HG02588 (cell line): ENCODE results near the gene CIDEA.
"Not testable (repeated sequence)": the region's sequence is repeated elsewhere in the genome, so short reads cannot be mapped to it uniquely, and the experiment has no call there.

Experiments
- ATAC-seq: cut with Tn5 transposase; IDR thresholded peaks from one replicate; pipeline ENCODE4 v1.9.1; 2021; ENCODE audit warnings: mild to moderate bottlenecking, moderate library complexity; ENCODE audit not compliant: unreplicated experiment

The CIDEA gene

GRCh38 chr18:12238826-12239225 lies 15.3 kb upstream of the CIDEA start:
- ATAC-seq: no peak

- no peak for ATAC-seq
These were observed 14.7 kb upstream of the CIDEA start for GRCh38 chr18:12239431-12239830.

DNA sequence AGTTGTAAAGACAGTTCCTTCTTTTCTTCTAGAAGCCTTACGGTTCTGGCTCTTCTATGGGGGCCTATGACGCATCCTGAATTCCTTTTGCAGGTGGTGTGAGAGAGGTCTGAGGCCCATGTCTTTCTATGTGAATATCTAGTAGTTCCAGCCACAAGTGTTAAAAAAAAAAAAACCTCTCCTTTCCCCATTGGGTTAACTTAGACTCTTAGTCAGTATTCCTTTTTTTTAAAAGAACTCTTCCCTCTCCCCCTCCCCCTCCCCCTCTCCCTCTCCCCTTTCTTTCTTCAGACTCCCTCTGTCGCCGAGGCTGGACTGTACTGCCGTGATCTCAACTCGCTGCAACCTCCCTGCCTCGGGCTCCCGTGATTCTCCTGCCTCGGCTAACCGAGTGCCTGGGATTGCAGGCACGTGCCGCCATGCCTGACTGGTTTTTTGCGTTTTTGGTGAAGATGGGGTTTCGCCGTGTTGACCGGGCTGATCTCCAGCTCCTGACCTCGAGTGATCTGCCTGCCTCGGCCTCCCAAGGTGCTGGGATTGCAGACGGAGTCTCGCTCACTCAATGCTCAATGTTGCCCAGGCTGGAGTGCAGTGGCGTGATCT lies 11.4 kb upstream of the CIDEA start:
- no peak for ATAC-seq

DNA sequence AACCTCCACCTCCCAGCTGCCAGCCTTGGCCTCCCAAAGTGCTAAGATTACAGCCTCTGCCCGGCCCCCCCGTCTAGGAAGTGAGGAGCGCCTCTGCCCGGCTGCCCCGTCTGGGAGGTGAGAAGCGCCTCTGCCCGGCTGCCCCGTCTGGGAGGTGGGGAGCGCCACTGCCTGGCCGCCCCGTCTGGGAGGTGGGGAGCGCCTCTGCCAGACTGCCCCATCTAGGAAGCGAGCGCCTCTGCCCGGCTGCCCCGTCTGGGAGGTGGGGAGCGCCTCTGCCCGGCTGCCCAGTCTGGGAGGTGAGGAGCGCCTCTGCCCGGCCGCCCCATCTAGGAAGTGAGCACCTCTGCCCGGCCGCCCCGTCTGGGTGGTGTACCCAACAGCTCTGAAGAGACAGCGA lies 10.9 kb upstream of the CIDEA start:
- not testable (repeated sequence) for ATAC-seq

DNA sequence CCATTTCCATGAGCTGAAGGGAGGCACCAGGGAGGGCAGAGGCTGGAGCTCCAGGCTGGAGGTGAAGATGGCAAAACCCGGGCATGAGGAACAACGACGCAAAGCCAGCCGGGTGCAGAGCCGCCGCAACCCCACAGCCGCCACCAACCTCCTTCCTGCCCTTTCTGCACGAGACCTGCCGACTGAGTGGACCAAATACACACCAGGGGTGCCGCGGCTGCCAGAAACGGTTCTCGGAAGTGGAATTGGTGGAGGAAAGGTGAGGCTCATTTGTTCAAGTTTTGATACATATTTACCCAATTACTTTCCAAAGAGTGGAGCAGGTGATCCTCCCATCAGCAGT lies 8.4 kb upstream of the CIDEA start:
- no peak for ATAC-seq

DNA sequence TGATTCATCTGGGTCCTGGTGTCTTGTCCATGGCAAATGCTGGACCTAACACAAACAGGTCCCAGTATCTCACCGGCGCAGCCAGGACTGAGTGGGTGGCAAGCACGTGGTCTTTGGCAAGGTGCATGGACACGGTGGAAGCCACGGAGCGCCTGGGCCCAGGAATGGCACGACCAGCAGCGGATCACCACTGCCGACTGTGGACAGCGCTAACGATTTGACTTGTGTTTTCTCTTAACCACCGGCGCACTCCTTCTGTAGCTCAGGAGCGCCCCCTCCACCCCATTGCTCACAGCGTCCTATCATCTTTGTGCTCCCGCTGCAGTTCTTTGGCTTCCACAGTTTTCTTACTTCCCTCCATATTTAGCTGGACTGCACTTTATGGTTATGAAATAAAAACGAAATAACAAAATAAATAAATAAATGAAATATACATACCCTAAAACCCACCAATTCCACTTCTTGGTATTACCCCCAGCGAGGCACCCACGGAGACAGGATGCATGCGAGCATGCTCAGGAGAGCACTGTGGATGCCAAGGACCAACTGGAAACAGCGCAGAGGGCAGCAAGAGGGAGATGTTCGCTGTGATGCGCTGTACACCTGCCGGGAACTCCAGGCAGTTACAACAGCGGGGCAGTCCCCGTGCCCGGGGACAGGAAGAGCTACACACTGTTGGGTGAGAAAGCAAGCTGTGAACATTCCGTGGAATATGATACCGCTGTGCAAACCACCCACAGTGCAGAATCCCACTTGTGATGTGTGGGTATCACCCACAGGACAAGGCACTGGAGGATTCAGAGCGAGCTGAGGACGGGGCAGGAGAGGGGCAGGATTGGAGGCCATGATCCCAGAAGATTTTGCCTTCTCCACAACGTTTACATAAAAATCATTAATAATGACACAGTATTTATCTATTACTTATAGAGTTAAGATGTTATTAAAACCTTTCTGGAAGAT lies 7.0 kb upstream of the CIDEA start:
- no peak for ATAC-seq

GRCh38 chr18:12247946-12248345 lies 6.2 kb upstream of the CIDEA start:
- ATAC-seq: no peak

DNA sequence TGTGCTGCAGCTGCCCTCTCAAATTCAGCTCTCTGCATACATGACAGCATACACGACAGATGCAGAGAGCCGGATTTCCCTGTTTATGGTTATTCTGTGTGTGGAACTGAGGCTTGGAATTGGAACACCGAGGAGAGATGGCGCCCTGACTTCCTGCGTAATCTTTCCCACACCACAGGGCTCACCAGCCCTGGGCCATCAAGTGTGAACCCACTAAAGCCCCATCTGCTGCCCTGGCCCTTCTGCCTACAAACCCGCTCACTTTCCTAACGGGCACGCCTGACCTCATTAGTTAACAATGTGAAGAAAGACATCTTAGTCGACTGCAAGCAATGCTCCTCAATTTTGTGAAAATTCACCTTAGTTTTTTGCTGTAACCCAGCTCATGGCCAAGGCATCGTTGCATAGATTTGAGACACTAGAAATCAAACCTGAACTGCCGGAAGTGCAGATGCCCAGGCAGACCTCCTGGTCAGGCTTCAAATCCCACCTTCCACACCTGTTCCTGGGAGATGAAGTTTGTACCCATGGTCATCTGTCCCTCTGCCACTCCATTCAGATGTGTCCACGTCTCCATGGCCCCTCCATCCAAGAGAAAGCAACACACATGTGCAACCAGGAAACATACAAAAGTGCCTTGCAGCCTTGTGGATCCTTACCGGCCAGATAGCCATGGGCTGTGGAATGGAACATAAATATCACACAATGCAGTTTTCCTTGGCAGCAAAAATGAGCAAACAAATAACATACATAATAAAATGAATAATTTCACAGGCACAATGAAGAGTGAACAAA lies 5.0 kb upstream of the CIDEA start:
- no peak for ATAC-seq

- no peak for ATAC-seq
These were observed 2.9 kb upstream of the CIDEA start for GRCh38 chr18:12251311-12251710.

DNA sequence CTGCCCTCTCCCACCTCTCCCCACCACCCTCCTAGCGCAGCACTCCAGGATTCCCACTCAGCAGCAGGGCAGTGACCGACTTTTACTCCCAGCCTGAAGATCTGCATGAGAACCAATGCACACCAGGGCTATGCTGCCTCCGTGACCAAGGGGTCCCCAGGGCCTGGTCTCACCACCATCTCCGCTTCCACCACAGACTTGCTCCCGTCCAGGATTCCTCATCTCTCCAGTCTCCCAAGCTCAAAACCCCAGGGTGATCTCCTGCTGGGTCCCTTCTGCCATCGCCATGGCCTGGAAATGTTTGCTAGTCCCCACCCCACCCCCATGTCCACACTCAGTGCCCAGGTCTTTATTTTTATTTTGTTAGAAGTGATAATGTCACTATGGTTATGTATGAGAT lies 2.1 kb upstream of the CIDEA start:
- ATAC-seq: no peak

GRCh38 chr18:12253027-12253426 lies 1.1 kb upstream of the CIDEA start:
- ATAC-seq: no peak

- ATAC-seq: no peak
These were observed 462 bp upstream of the CIDEA start for GRCh38 chr18:12253663-12254135.

- no peak for ATAC-seq
These were observed 805 bp downstream of the CIDEA start for GRCh38 chr18:12254820-12255511.

DNA sequence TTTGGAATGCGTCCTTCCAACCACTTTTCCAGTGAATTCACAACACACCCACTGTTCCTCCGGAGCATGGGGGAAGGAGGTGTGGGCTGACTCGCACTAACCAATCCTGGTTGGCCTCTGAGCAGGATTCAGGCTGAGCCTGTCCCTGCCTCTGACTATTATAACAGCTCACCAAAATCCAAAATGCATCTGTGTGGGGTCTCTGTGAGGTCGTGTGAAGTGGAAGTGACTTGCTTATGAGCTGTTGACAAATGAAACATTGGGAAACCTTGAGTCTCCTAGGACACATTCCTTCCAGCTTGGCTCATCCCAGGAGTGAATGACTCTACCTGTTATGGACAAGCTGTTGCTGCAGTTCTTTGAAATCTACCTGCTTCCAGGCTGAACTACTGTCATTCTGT lies 1.5 kb downstream of the CIDEA start:
- ATAC-seq: no peak

DNA sequence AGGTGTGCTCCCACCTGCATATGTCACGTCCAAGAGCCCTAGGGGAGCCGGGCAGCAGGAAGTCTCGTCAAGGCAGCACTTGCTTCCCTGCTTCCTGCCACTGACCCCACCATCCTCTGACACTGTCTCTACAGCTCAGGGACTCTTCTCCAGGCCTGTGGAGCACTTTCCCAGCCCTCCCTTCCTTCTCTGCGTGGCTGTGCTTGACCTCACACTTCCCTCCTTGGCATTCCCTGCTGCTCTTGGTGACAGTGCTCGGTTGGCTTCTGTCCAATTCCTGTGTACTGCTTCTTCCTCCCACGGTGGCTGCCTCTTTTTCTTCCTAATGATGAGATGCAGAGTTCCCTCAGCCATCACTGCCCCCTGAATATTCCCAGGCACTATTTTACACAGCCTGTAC lies 2.8 kb downstream of the CIDEA start:
- no peak for ATAC-seq

GRCh38 chr18:12257996-12258718 lies 4.0 kb downstream of the CIDEA start:
- no peak for ATAC-seq

DNA sequence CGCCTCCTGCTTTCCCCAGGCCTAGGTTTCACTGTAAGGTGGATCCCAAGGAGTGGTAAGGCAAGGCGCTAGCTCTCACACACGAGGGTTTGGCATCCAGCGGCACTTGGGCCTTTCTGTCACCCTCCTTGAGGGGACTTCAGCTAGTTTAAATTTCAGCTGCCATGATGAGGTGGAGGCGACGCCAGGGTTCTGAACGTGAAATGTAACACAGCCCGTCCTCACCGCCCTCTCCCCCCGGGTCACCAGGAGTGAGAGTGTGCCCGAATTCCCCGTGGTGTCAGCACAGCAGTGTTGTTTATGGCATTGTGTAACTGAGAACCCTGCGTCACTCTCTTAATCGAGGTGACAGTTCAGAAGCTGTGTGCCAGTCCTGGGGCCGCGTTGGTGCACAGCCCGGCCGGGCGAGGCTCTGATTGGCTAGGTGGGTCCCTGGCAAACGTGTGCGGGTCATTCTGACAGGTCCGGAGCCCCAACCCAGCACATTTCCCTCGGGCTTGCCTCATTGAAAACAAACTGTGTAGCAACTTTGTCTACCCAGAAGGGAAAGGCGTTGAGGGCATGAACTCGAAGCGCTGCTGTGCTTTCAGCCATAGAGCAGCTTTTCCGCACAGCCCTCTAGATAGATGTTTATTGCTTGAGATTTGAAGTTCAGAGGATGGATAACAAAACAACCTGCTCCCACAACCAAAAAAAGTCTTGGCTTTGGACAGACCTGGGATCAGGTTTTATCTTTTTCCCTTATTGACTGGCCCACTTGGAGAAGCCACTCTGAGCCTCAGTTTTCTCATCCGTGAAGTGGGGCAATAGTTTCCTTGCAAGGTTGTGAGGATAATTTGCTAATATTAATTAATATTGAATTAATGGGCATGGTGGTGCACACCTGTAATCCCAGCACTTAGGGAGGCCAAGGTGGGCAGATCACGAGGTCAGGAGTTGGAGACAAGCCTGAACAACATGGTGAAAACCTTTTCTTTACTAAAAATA lies 4.9 kb downstream of the CIDEA start:
- no peak for ATAC-seq

DNA sequence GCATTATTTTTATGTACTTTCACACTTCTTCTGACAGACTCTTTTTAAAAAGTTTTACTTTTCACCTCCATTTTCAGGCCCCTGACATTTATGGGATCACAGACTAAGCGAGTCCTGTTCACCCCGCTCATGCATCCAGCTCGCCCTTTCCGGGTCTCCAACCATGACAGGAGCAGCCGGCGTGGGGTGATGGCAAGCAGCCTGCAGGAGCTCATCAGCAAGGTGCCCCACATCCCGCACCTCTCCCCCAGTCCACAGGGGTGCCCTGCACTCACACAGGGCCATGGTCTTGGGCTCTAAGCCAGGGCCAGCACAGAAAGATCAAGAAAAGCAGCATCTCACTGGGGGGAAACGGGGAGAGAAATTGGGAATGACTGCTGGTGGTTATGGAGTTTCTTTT lies 8.6 kb downstream of the CIDEA start:
- no peak for ATAC-seq

DNA sequence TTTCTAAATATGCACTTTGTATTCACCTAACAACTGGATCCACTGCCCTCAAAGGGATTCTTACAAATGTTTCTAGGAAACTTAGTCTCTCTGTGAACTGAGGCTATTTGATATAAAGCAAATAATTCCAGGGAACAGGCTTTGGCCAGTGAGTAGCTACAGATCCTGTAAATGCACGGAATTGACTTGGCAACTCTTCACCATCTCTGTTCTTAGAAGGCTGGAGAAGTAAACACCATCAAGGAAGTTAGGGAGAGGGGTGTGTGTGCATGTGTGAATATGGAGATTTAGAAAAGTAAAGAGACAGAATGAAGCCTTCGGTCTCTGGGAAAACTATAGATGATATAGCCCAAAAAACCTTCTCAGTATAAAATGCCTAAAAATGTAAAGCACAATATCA lies 10.7 kb downstream of the CIDEA start:
- no peak for ATAC-seq
